Measurements from ENCODE around the gene ABCB8.
A peak's percentile ranks its signal among the peaks of the same experiment; 100 is the strongest.

The ABCB8 gene

DNA sequence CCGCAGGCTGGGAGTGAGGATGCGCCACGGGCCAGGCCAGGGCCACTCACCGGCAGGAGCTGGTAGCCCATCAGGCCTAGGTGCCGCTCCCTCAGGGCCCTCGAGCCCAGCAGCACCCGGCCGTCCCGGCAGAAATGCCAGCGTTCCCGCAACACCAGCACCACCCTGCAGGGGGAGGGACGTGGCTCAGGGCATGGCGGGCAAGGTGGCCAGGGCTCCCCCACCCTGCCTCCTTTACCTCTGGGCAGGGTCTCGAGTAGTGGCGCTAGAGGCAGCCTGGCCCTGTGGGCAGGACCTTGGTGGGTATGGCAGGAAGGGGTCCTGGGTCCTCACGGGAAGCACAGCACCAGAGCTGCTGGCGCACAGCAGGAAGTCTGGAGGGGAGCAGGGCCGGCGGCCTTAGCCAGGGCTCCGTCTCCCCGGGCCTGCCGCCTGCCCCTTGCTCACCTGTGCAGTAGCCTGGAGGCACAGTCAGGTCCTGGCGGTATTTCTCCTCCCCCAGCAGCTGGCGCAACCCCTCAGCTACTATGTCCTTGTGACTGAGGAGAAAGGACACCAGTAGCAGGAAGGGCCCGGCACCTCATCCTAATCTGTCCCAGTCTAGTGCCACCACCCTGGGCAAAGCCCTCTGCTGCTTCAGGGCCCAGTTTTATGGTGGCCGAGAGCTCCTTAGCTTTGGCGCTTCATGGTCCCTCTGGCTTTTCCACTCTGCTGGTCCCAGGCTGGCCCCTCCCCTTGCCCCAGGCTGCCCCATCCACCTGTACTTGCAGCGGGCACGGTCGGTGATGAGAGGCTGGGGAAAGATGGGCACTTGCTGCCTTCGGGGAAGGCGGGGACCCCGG lies 48.8 kb downstream of the ABCB8 start:
- DNase-seq, result no peak

DNA sequence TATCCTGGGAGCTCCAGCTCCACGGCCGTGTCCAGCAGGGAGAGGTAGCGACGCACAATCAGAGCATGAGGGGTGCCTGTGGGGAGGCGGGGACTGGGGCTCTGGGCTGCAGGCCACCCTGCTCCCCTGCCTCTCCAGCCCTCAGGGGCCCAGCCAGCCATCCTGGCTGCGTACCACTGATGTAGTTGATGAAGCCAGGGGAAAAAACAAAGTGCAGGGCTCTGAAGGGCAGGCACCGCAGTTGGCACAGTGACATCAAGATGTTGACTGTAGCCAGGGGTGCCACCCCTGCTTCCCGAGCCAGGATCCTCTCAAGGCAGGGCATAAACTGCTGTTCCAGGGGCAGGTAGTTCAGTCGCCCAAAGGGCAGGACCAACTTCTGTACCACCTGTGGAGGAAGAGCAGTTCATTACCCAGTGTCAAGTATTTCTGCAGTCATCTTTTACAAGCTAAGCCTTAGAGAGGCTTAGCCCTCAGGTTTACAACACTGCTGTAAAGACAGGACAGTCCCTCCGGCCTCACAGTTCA lies 49.5 kb downstream of the ABCB8 start:
- DNase-seq, result no peak

- no peak for DNase-seq
Measured at GRCh38 chr7:151078233-151079040, 50.2 kb downstream of the ABCB8 start.

GRCh38 chr7:151079199-151079910 lies 51.1 kb downstream of the ABCB8 start:
- DNase-seq, result no peak

- DNase-seq, result no peak
Measured at GRCh38 chr7:151080067-151080521, 51.8 kb downstream of the ABCB8 start.

DNA sequence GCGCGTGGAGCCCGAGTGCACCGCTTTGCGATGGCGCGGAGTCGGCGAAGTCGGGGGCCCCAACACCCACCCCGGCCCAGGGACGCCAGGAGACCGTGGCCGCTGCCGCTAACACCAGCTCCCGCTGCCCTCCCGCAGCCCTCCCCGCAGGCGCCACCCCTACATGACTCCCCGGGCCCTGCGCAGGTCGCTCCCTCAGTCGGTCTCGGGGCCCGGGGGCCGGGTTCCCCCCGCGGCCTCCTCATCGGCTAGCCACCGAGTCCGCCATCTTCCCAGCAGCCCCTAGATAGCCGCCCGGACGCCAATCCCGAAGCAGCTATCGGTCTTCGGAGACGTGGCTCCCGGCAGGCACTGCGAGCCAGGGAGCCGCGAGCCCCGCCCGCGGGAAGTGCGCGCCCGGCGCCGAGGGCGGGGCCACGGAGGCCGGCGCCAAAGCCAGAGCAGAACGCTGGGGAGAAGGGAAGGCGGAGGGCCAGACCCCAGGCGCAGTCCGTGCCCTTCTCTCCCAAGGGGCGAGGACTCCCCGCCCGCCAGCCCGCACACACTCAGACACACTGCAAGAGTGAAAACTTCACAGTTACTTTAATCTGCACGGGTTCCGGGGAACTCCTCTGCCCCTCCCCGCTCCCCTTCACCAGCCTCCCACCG lies 52.4 kb downstream of the ABCB8 start, which contains the start of gene FASTK:
Gene FASTK (minus strand): TSS at position 288 of the 648 bp plus-strand sequence. CDS start 43 bp downstream, at position 245.
- DNase-seq, result peak; percentile 67

DNA sequence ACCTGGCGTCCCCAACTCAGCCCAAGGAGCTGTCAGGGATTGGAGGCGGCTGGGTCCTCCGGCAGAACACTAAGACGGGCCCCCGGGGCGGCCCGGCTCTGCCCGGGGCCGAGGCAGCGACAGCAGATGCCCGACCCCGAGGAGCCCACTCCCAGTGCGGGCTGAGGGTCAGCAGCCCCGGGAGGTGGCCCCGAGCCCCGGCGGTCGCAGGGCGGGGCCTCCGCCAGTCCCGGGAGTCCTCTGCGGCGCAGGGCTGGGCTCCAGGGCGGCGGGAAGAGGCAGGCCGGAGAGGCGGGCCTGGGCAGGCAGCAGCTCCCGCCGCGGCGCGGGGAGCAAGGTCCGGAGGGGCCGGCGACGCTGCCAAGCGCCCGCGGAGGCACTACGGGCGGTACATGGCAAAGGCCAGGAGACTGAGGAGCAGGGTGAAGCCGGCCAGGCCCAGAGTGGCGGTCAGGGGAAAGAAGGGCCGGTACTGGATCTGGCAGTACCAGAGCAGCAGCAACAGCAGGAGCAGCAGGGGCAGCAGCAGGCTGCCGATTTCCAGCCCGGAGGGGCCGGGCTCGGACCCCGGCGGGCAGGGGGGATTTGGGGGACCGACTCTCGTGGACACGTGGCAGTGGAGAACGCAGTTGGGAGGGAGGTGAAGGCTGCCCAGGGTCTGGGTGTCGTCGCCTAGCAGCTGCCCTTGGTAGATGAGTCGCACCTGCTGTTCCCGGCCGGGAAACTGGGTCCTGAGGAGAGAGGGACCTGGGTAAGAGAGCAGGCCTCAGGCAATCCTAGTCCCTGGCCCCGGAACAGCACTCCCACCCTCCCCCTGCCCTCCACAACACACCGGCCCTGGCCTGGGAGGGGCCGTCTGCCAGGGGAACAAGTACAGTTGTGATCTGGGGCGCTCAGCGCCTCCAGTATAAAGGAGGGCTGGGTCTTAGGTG lies 53.2 kb downstream of the ABCB8 start:
- DNase-seq, result no peak

DNA sequence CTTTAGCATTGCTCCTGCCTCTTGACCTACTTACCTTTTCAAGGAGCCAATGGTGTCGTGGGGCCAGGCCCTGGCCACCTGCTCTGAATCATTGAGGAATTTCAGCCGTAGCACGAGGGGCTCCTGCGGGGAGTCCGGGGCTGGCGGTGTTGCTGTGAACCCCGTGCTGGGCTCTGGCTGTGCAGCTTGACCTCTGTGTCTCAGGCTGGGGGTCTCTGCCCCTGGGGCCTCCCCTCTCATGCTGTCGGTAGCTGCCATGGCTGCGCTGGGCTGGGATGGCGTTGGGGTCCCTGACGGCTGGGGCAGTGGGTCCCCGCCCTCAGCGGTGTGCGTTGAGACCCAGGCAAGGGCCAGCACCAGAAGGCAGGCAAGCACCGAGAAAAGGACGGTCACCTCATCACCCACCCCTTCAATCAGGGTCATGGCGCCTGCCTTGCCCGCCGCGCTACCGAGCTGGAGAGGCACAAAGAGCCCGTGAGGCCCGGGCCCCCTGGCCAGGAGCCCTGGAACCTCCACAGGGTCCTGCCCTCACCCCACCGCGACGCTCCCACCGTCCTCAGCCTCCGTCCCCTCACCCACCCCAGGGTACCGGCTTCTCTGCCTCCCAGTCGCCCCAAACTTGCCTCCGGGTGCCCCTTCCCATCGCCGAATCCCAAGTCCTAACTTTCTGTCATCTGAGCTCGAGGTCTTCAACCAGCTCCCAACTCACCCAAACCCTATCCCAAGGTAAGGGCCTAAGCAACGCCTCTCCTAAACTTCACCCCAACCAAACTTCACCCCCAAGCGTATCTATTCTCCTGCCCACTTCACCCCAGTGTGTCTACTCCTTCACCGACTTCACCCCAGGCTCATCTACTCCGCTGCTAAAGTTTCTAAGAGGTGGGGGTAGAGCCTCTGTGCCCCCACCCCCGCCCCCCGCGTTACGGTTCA lies 54.2 kb downstream of the ABCB8 start:
- no peak for DNase-seq

GRCh38 chr7:151083071-151083823 lies 55.0 kb downstream of the ABCB8 start, which contains the start of gene TMUB1:
TSS of gene TMUB1 (minus strand) at chr7:151083493. CDS start at chr7:151082563, 930 bp downstream.
- DNase-seq, result no peak

DNA sequence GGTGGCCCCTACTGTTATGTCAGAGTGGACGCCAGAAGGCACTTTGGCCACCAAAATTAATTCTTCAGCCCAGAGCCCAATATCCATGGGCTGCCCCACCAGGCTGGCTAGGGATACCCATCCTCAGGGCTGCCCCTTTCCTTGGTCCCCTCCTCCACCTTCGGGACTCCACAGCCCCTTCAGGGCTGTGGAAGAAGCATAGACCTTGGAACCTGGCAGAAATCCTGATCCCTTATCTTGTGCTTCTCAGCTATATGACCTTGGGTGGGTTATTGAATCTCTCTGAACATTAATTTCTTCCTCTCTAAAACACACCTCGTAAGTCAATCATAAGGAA lies 55.5 kb downstream of the ABCB8 start:
- no peak for DNase-seq

DNA sequence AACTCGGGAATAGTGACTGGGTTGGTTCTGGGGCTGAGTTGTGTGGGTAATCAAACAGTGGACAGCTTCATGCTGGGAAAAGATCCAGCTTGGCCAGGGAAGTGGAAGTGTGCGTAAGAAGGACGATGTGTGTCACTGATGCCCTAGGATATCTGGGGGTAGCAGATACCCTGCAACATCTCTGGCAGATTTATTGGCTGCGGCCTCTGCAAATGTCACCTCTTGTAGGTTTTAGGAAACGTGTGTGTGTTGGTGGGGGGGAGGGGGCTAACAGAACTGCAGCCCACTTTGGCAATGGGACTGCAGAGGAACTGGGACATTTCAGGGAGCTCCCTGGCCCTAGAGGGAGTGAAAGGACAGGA lies 57.1 kb downstream of the ABCB8 start:
- DNase-seq, result no peak

DNA sequence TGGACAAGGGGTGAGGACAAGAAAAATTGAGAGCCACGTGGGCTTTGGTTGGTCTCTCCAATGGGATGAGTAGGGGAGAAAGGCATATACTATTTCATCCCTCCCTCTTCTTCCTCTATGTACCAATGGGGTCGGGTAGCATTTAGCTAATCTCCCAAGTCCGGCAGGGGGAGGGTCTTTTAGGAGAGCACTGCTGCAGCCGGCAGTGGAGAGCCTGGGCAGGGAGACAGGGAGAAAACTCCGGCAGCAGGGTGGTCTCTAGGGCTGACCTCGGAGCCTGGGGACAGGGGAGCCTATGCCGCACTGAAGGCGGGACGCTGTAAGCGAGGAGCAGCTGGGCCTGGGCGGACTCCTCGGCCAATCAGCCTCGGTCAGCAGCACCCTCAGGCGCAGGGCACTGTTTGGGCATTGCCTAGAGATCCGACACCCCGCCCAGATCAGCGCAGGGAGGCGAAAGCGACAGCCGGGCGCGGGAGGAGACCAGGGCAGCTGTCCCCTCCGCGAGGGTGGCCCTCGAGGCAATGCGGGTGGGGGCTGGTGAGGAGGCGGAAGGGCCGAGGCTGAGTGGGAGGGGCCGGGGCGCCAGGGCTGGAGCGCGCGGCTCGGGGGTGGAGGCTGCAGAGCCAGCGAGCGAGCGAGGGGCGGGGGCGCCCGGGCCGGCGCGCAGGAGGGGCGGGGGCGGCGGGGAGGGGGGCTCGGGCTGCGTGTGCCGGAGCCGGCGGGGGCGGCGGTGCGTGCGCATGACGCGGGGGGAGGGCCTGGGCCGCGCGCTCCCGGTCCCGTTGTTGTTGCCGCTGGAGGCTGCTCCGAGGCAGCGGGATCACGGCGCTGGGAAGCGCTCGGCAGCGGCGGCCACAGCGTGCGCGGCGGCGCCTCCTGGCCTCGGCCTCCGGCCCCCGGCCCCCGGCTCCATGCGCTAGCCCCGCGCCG lies 57.7 kb downstream of the ABCB8 start, which contains the start of gene AGAP3:
Gene AGAP3 (plus strand): TSS at position 785 of the 930 bp plus-strand sequence. CDS start 267 bp downstream, outside the sequence.
- DNase-seq, result peak; percentile 19

DNA sequence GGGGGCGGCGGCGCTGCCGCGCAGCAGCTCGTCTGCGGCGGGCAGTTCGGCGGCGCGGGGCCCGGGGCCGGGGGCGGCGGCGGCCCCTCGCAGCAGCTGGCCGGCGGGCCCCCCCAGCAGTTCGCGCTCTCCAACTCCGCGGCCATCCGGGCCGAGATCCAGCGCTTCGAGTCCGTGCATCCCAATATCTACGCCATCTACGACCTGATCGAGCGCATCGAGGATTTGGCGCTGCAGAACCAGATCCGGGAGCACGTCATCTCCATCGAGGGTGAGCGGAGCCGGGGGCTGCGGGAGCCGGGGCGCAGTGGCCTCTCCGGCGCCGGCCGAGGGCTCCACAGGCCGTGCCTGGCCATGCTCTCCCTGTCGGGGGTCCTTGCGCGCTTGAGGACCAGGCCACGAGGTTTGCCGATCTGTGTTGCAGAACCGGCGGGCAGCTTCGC lies 58.6 kb downstream of the ABCB8 start:
- DNase-seq, result no peak

- no peak for DNase-seq
Measured at GRCh38 chr7:151087245-151088018, 59.2 kb downstream of the ABCB8 start.

DNA sequence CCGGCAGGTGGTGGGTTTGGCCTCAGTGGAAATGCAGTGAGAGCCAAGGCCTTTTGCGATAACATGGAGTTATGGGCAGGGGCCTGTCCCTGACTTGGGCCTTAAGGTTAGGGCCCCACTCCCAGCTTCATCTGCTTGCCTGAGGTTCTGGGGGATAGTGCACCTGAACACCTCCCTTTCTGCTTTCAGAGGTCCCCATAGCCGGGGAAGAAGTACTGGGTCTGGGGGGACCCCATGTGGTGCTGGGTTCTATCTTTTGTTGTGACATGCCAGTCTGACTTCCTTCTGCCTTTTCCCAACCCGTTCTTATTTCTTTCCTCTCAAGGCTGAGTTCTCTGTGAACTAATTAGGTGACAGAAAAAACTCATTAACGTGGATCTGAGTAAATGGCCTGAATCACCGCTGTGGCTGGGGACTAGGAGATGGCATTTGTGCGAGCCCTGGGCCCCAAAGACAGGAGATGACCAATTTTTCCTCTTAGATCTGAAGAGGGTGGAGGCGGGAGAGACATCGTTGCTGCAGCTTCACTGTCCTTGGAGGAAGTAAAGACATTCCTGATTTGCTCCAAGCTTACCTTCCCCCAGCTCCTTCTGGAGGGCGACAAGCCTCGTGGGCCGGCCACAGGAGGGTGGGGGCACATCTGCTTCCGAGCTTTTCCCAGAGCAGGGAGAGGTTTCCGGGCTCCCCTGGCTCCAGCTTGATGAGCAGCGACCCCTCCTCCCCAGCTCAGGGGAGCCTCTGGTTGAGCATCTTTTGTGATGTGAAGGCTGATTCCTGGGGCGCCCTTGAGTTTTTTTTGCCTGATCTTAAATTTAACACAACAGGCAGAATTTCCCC lies 60.0 kb downstream of the ABCB8 start:
- DNase-seq, result no peak

Measured in NCI-H187 treated with DMSO at 0.1 percent for 48 hours (cell line).